Heart right ventricle (tissue), 16 donors: ENCODE results near the gene NPAS3. TPM values are rescaled to one million over a fixed set of nuclear protein-coding genes. Genes with fewer than 3 reads are reported as not detected.

Experiments used
- ATAC-seq, 8 donors: fragments of 200-7000 bp; cut with Tn5 transposase; one replicate each; pipeline ENCODE4 v1.9.1; 2020; ENCODE audit warnings: mild to moderate bottlenecking in 8 of 8, moderate library complexity in 8 of 8, moderate number of reproducible peaks in 1 of 8
- DNase-seq, 2 donors: peaks; one replicate each; pipeline ENCODE4 v3.0.0-alpha.2; 2020
- H3K27ac ChIP-seq, 10 donors: fragments of 200-600 bp; sonication (generic) in 2 of 10; one replicate each; pipeline versions ENCODE4 v1.5.0 to v1.8.0; 2020 to 2022; ENCODE audit warnings: mild to moderate bottlenecking in 3 of 10
- H3K27me3 ChIP-seq, 7 donors: fragments of 200-600 bp; one replicate each; pipeline ENCODE4 v1.8.0; 2021 to 2022; ENCODE audit warnings: mild to moderate bottlenecking in 2 of 7
- H3K36me3 ChIP-seq, 9 donors: fragments of 200-600 bp; sonication (generic) in 1 of 9; one replicate each; pipeline versions ENCODE4 v1.5.0 to v1.8.0; 2020 to 2022; ENCODE audit warnings: mild to moderate bottlenecking in 2 of 9
- H3K4me1 ChIP-seq, 9 donors: fragments of 200-600 bp; sonication (generic) in 1 of 9; one replicate each; pipeline versions ENCODE4 v1.5.0 to v1.8.0; 2020 to 2022; ENCODE audit warnings: mild to moderate bottlenecking in 4 of 9
- H3K4me3 ChIP-seq, 10 donors: fragments of 200-600 bp; sonication (generic) in 2 of 10; one replicate each; pipeline versions ENCODE4 v1.5.0 to v1.8.0; 2020 to 2022; ENCODE audit warnings: mild to moderate bottlenecking in 7 of 10, moderate library complexity in 2 of 10
- H3K9me3 ChIP-seq, 11 donors: fragments of 200-600 bp in 10 of 11; sonication (generic) in 2 of 11; one replicate each; pipeline versions ENCODE4 v1.5.0 to v1.8.0; 2013 to 2022; ENCODE audit warnings: mild to moderate bottlenecking in 2 of 11, control low read depth in 1 of 11, moderate library complexity in 1 of 11
- WGBS, 2 donors: extraction: QIAGEN DNeasy Blood & Tissue Kit; methylation state at CpG; one replicate each; pipeline ENCODE4 v1.1.7; 2013; ENCODE audit warnings: inconsistent platforms in 1 of 2; 5-methylcytosine and 5-hydroxymethylcytosine counted together
- intact Hi-C, 10 donors: fragments of 100-400 bp; cut with DNase I; formaldehyde crosslinking; loops; one replicate each; pipeline versions ENCODE4 v1.11.1 to v1.14.2; 2022
- polyA plus RNA-seq, 2 donors: library from polyadenylated mRNA; stranded (reverse); fragments of 200-250 nt; gene quantifications; one replicate each; pipeline ENCODE4 v1.2.3, GENCODE V29; 2013
- total RNA-seq, 10 donors: library from RNA; stranded (reverse); fragmentation: NEBNext Ultra II Directional in 3 of 10; extraction: Animal tissue kit (Norgen Biotek cat#: 25700) in 3 of 10; gene quantifications; one replicate each; pipeline versions ENCODE4 v1.2.1 to v1.2.4, GENCODE V29; 2021 to 2023
- TF ChIP-seq, protein P1 (sequence below), 9 donors: fragments of 200-600 bp; sonication (generic) in 2 of 9; IDR thresholded peaks; one replicate each; pipeline versions ENCODE4 v1.5.0 to v1.8.0; 2021 to 2022; ENCODE audit warnings: antibody characterized with exemption in 9 of 9, mild to moderate bottlenecking in 5 of 9, moderate library complexity in 1 of 9
- donor health status: Arrhythmogenic right ventricular cardiomyopathy.
- donor health status: ischemic (EF 13 %, LVEDD 7.1; RV severe dilation, severe dysfunction).
- donor health status: healthy with polysubstance abuse.
- donor health status: DM: no; HTN: yes; CAD: no.
- donor health status: DM: no; HTN: no; CAD: no.
- donor health status: ischemic (EF 25% LVEDD 6.9; RV normal size, moderate dysfunction).
- donor health status: ischemic (EF 25% LVEDD 5.7; RV mildly dilated, moderate dysfunction).
- donor health status: healthy.
- donor health status: DM: yes; HTN: yes; CAD: no.
- donor health status: Ischemic cardiomyopathy.
- donor health status: ischemic (EF 35%, LVEDD 5.7; RV mildly dilated, moderate dysfunction).
- donor health status: nonischemic (EF 11% LVEDD 7.7; RV severe dilation, severe dysfunction).
- donor health status: DM: yes; HTN: yes; CAD: no.
- donor health status: PGD.
- donor health status: ischemic (EF 29% LVEDD 5.4; RV normal size, mild dysfunction).
- donor health status: nonischemic (EF 23%, LVEDD 6.1; RV moderate dilation, normal function).

NPAS3 gene
- total and polyA plus RNA-seq, 12 donors: 0.12 to 2.8 (median 0.99) TPM

DNA sequence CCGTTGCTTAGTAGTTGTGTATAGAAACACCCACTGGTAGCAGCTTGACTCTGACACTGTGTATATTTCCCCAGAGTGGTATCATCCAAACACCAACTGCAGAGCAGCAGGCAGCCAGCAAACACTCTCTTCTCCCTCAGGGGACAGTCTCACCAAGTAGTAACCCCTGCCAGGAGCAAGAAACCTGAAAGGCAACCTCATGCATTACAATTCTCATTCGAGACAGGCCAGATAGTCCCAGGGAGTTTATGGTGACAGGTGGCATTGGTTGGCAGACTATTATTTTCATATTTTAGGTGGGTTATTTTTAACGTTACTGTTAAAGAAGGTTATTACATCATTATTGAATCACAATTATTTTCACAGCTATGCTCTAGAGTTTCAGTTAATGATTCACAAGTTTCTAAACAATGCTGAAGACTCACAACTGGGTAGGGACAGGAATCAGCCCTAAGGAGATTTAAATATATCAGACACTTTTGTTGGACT, 789.4 kb downstream of the NPAS3 start:
- WGBS, 2 donors: 62 to 71% methylated on average over 3 of the region's 3 CpGs
- Histone ChIP-seq H3K4me3 (no peak overlapping the region), H3K9me3 (no peaks in the 10 kb centered on the region), H3K27me3 (no peaks in the 10 kb centered on the region), H3K27ac (no peak overlapping the region), H3K4me1 (no peaks in the 10 kb centered on the region), H3K36me3 (no peaks in the 10 kb centered on the region)
- DNase-seq (no peak), ATAC-seq (no peak)
- TF ChIP-seq, protein P1, sequence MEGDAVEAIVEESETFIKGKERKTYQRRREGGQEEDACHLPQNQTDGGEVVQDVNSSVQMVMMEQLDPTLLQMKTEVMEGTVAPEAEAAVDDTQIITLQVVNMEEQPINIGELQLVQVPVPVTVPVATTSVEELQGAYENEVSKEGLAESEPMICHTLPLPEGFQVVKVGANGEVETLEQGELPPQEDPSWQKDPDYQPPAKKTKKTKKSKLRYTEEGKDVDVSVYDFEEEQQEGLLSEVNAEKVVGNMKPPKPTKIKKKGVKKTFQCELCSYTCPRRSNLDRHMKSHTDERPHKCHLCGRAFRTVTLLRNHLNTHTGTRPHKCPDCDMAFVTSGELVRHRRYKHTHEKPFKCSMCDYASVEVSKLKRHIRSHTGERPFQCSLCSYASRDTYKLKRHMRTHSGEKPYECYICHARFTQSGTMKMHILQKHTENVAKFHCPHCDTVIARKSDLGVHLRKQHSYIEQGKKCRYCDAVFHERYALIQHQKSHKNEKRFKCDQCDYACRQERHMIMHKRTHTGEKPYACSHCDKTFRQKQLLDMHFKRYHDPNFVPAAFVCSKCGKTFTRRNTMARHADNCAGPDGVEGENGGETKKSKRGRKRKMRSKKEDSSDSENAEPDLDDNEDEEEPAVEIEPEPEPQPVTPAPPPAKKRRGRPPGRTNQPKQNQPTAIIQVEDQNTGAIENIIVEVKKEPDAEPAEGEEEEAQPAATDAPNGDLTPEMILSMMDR (IDR thresholded peaks at IDR 0.05): no peak
- intact Hi-C loops: no loop called here

GRCh38 chr14:33730156-33730555, 791.5 kb downstream of the NPAS3 start:
- TF ChIP-seq, protein P1 (IDR thresholded peaks at IDR 0.05): no peak
- H3K4me3 ChIP-seq: no peak overlapping the region
- intact Hi-C loops: no loop called here
- no peak for ATAC-seq
- no peaks in the 10 kb centered on the region for H3K9me3 ChIP-seq
- no peaks in the 10 kb centered on the region for H3K27me3 ChIP-seq
- H3K4me1 ChIP-seq: no peaks in the 10 kb centered on the region
- no peaks in the 10 kb centered on the region for H3K36me3 ChIP-seq
- WGBS, 2 donors: 92 to 93% methylated on average over 1 of the region's 1 CpG
- no peak for DNase-seq
- H3K27ac ChIP-seq: no peak overlapping the region

DNA sequence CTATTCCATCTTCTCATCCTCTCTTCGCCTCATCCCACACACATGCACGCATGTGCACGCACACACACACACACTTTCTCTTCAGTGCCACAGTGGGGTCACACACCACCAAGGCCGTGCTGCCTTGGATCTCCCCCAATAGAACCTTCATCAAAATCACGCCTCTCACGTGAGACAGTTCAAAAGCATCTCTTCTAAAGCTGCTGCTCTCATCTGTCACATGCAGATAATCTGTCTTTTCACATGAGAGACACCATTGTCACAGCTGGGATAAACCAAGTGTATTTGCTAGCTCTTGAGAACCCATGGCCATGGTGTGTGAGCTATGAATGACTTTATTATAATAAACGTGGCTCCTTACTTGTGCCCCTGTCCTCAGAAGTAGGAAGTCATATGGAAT, 793.5 kb downstream of the NPAS3 start:
- no peaks in the 10 kb centered on the region for H3K4me1 ChIP-seq
- TF ChIP-seq, protein P1 (IDR thresholded peaks at IDR 0.05): no peak
- intact Hi-C loops: no loop called here
- H3K4me3 ChIP-seq: no peak overlapping the region
- H3K36me3 ChIP-seq: no peaks in the 10 kb centered on the region
- ATAC-seq (no peak), DNase-seq (no peak)
- H3K9me3 ChIP-seq: no peaks in the 10 kb centered on the region
- no peaks in the 10 kb centered on the region for H3K27me3 ChIP-seq
- 84 to 87% methylated on average over 7 of the region's 7 CpGs for WGBS, 2 donors
- no peak overlapping the region for H3K27ac ChIP-seq

DNA sequence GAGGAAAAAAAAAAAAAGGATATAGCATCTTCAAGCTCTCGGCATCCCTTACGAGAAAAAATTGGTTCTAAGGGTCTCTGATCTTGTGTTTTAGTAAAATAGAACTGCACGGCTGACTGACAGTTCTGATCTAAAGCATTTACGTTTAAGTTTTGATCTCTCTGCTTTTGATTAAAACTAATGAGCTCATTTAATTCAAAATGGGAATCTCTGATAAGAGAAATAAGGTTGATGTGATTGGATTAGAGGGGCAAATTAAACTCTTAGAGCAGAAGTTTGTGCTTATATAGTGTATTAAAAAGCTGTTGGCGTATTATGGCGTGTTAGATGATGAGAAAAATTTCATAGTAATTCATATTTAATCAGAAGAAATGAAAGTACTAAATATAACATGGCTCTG, 794.6 kb downstream of the NPAS3 start:
- DNase-seq: no peak
- TF ChIP-seq, protein P1 (IDR thresholded peaks at IDR 0.05): no peak
- Histone ChIP-seq H3K4me3 (no peak overlapping the region), H3K4me1 (no peaks in the 10 kb centered on the region), H3K27me3 (no peaks in the 10 kb centered on the region), H3K27ac (no peak overlapping the region), H3K36me3 (no peaks in the 10 kb centered on the region), H3K9me3 (no peaks in the 10 kb centered on the region)
- intact Hi-C loops: no loop called here
- WGBS, 2 donors: 92 to 93% methylated on average over 6 of the region's 6 CpGs
- ATAC-seq: no peak
